ENCODE data around the gene SLC34A3.
A peak's percentile ranks its signal among the peaks of the same experiment; 100 is the strongest.

DNA sequence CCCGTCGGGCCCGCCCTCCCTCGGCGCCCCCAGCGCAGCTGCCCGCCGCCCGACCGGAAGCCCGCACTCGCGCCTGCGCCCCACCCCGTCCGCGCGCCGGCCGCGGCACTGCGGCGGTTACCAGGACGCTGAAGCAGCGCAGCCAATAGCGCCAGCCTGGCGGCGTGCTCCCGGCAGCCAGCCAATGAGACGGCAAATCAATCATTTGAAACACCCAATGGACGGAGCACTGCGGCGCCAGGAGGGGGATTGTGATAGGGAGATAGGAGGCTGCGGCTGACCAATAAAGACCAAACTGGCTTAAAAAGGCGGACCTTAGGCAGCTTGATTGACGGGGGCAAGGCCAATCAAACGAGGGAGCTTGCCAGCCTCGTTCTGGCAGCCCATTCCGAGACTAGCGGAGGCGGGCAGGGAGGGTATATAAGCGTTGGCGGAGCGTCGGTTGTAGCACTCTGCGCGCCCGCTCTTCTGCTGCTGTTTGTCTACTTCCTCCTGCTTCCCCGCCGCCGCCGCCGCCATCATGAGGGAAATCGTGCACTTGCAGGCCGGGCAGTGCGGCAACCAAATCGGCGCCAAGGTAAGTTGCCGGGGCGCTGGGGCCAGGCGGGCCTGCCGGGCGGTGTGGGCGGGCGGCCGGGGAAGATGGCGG lies 10.3 kb downstream of the SLC34A3 start, which contains the start of gene TUBB4B:
- TF ChIP-seq POLR2A (IDR thresholded peaks at IDR 0.05; ENCODE audit: low read depth, low read length) = peak; percentile 99
- peak; percentile 99 for TF ChIP-seq POLR2AphosphoS5 (IDR thresholded peaks at IDR 0.05; ENCODE audit: low read depth, low read length)

Measured in GM12891 (cell line).